ENCODE data around the gene CDHR2.
A peak's percentile ranks its signal among the peaks of the same experiment; 100 is the strongest.
"Not testable (repeated sequence)": the region's sequence is repeated elsewhere in the genome, so short reads cannot be mapped to it uniquely, and the experiment has no call there.

The CDHR2 gene

DNA sequence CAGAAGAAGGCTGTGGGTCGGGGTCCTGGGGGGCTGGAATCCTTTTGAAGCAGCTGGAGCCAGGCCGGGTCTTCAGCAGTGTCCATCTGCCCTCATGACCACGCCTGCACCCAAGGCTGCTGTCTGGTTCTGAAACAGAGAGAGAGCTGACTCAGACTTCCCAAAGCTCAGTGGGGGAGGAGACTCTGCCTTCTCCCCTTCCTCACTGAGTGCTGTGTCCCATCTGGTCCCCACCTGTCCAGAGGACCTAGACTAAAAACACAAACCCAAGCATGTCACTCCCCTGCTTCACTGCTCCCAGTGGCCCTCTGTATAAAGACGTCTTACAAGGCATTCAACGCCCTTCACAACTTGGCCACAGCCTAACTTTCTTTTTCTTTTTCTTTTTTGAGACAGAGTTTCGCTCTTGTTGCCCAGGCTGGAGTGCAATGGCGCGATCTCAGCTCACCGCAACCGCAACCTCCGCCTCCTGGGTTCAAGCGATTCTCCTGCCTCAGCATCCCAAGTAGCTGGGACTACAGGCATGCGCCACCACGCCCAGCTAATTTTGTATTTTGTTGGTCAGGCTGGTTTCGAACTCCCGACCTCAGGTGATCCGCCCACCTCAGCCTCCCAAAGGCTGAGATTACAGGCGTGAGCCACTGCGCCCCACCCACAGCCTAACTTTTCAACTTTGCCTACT, 50.7 kb downstream of the CDHR2 start:
- not testable (repeated sequence) for DNase-seq

DNA sequence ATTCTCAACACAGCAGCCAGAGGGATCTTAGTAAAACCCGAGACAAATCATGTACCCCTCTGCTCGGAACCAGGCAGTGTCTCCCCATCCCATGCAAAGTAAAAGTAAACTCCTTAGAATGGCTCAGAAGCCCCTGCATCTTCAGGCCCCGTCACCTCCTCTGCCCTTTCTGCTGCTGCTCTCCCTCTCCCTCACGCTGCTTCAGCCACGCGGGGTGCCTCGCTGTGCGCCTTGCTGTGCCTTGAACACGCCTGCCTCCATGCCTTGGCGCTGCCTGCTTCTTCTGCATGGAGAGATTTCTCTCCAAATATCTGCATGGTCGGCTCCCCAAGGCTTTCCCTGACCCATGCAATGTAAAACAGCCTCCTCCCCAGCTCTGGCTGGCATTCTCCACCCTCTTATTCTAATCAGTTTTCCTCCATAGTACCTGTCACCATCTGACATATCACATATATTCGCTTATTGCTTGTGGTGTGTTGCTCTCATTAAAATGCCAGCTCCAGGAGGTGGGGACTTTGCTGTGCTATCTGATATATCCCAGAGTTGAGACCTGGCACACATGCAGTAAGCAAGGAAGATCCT, 52.9 kb downstream of the CDHR2 start:
- no peak for DNase-seq

DNA sequence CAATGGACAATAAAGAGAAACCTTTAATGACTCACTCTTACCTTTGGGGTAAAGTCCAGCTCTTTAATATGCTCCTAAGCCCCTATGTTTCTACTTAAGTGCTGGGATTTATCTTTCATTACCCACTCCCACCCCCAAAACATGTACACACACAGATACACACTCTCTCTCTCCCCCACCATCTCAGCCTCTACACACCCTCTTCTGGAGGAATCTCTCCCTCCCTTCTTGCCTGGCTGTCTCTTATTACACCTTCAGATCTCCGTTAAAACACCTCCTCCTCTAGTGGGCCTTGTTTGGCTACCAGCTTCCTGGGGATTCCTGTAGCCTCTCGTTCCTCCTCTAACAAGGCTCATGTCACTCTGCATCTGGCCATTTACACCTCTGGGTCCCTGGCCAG, 53.9 kb downstream of the CDHR2 start:
- no peak for DNase-seq

DNA sequence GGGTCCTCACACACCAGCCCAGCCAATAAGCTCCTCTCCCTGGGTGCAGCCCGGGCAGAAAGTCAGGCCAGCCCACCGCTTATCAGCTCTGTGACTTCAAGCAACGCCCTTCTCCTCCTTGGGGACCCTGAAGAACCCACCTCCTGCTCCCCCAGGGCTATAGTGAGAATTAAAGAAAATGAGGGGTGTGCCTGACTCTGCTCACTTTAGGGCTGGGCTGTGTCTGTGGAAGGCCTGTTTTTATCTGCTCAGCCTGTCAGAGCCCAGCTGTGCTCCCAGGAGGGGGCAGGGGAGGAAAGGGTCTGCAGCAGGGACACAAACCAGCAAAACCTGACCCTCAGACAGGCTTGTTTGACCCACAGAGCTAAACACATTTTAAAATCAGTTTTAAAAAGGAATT, 56.9 kb downstream of the CDHR2 start:
- DNase-seq: no peak

DNA sequence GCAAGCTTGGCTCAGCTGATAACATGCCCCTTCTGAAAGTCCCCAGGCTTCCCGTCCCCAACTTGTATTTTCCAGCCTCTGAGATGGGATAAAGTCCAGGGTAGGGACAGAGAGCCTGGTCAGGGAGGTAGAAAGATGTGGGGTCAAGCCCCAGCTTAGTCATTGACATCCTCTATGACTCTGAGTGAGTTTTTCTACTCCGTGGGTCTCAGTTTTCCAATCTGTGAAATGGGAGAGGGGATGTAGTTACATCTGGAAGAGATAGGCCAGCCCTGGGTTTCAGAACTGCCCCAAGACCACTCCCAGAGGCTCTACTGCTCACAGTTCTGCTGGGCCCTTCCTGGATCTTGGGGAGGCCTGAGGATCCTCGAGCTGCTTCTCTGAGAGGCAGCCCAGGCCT, 57.7 kb downstream of the CDHR2 start:
- no peak for DNase-seq

DNA sequence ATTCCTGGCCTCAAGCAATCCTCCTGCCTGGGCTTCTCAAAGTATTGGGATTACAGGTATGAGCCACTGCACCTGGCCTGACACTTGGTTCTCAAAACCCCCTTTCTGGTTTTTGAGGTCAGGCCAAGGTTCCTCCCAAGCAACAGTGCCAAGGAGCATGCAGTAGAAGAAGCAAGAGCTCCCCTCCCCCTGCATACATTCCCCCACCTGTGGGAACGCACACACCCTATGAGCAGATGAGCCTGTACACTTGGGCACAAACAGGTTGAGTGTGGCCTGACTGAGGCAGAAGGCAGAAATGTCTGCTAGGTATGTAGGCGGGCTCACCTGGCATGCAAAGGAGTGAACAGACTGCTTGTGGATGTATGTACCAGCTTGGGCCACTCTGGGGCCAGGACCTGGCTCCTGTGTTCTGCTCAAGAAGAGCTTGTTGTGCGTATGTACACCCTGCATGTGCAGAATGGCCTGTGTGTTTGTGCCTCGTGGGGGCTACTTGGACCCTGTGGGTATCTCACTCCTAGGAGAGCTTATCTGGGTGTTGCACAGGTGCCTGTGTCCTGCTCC, 59.1 kb downstream of the CDHR2 start:
- DNase-seq: no peak

DNA sequence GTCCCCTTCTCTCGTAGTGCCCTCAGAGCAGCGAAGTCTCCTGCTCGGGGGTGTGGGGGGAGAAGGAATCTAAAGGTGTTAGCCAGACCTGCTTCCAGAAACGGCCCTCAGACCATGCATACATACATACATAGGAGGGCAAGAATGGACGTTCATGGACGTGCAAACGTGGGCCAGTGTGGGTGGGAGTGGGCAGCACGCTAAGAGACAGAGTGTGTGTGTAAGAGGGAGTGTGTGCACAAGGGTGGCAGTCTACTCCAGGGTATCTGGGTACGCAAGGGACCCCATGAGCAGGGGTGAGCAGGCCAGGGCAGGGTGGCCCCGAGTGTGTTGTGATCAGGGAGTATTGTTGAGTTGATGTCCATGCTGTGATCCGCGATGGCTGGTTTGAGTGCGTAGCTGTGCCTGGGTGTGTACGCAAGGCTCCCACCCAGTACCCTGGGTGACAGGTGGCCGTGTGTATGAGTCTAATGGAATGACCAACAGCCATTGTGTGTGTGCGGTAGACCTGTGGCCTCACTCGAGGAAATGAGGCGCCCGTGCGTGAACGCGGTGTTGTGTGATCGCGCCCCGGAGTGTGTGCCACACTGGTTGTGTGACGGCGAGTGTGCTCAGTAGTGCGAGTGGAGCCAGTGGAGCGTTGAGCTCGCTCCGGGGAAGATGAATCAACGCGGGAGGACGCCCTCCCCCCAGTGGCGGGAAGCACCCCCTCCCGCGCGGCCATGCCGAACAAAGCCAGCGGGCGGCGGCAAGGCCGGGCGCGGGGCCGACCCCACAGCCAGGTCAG, 60.0 kb downstream of the CDHR2 start:
- DNase-seq: no peak

DNA sequence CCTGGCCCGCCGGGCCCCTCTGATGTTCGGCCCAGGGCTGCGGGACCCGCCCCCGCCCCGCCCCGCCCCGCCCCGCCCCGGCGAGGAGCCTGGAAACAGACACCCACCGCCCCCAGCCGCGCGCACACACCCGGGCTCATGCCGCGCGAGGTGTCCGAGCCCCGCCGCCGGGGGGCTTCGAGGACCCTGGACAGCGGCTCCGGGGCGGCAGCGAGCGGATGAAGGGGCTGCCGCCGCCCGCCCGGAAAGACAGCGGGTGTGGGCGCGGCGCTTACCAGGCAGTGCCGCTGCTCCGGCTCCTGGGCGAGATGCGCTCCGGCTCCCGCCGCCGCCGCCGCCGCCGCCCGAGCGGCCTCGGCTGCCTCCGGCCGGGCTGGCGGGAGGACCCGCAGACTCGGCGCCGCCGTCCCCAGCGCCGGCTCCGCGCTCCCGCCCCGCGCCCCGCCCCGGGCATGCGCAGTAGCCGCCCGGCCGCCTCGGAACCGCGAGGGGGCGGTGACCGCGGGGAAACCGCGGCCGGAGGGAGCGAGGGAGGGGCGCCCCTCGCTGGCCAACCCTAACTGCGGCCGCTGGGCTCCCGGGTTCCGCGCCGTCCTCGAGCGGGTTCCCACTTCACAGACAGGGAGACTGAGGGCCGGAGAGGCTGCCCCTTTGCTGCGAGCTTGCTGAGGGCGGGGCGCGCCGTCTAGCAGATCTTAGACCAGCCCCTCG, 60.7 kb downstream of the CDHR2 start, which contains the start of gene GPRIN1:
Gene GPRIN1, minus strand, starts transcription at position 433 of the 711 bp plus-strand sequence. CDS start 10,322 bp downstream, outside the sequence.
- peak in 3 of 6 experiments; percentile 15 to 40 (median 22) for DNase-seq

DNA sequence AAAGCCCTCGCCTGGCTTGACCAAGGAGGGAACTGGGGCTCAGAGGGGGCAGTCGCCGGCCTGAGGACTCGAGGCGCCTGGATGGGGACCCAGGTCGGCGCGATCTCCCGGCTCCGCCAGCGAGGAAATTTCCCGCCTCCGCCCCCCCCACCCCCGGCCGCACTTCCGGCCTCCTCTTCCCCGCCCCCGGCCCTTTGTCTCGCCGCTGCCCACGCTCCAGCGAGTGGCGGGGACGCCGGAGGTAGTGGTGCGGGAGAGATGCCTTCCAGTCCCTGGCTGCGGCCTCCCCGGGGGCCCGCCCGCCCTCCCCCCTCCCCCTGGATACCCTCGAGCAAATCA, 61.3 kb downstream of the CDHR2 start:
- DNase-seq: no peak

DNA sequence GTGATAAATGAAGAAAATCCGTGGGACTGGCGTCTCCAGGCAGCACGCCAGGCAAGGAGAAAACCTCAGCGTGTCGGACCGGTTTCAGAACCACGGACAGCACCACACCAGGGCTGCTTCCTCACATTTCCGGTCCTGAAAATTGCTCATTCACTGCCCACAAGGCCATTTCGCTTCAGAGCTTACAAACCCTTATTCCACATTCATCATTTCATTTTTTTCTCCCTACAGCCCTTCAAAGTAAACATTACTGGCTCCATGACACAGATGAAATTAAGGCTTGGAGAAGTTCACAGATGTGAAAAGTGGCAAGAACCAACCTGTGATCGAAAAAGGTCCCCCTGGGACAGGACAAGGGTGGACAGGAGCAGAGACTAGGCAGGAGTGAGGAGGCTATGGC, 62.3 kb downstream of the CDHR2 start:
- DNase-seq: peak; percentile 9 to 60 (median 38)

DNA sequence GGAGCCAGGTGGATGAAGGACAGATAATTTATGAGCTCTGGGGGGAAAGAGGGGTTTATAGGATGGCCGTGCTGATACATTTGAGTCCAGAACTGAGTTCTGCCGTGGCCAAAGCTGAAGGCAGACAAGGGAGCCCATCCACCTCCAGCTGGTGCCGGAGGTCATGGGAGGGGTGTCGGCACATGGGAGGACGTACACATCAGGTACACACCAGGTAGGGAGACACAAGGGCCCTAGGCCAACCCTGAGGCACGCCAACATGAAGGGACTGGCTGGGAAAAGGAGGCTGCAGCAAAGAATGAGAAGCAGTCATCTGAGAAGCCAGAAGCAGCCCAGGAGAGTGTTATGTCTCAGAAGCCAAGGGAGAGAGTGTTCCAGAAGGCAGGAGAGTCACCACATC, 62.9 kb downstream of the CDHR2 start:
- no peak for DNase-seq

DNA sequence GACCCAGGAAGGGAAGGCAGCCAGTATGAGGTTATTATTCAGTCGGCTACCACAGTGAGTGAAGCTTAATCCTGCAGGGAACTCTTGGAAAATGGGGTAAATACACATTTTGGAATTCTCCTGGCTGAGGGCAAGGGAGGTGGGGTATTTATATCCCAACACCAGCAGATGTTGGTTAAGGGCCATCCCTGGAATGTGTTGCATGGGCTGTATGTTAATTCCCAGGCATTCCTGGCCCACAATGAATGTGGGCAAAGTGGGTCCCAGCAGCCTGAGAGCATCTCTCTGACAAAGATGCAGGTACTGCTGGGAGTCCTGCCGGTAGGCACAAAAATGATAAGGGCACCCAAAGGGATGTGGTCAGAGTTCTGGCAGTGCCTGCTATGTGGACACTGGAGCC, 63.7 kb downstream of the CDHR2 start:
- no peak for DNase-seq

DNA sequence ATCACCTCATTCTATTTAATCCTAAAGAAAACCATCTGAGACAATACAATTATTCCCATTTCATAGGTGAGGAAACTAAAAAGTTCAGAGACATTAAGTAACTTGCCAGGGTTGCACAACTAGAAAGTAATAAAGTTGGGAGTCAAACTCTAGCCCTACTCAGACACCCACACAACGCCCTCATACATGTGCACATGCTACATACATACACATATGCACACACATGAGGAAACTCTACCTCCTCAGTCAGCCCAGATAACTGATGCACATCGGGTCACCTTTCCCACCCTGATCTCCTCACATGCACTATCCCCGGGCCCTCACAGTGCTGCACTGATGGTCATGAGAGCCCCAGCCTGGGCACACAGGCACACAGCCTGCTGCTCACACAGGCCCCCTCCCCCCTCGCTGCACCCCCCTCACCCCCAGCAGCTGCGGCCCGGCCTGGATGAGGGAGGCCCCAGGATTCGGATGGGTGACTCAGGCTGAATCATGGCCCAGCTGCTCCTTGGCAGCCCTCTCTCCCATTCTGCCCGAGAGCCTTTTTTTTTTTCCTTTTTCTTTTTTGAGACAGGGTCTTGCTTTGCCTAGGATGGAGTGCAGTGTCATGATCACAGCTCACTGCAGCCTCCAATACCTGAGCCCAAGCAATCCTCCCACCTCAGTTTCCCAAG, 65.8 kb downstream of the CDHR2 start:
- DNase-seq: no peak

DNA sequence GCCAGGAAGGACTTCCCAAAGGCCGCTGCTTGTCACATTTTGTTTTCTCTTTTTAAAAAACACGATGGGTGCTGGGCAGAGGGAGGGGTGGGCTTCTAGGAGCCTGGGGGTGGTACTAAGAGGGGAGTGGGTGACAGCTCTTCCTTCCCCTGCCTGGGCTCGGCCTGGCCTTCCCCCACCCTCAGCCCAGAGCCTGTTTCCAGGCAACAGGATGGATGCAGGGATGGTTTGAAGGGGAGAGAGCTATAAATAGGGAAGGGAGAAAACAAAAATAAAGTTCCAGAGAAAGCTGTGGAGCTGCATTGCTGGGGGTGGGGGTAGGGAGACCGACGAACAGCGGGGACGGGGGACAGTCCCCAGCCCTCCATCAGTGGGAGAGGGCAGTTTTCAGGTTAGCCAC, 67.4 kb downstream of the CDHR2 start:
- no peak for DNase-seq

DNA sequence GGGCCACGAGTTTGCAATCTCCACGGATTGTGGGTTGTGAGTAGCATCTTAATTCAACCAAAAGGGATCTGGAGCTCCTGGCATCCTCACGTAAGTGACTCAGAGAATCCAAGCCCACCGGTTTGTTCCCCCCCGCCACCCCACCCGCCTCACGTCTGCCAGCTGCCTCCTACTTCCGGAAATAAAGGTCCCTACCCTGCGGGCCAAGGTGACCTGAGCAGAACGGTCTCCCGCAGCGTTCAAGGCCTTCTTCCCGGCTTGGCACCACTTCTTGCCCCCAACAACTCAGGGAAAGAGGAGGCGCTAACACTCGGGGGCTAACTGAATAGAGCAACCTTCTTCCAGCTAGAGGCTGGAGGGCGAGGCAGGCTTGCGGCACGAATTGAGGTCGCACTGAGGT, 69.6 kb downstream of the CDHR2 start:
- peak in 1 of 6 experiments; percentile 31 for DNase-seq

DNA sequence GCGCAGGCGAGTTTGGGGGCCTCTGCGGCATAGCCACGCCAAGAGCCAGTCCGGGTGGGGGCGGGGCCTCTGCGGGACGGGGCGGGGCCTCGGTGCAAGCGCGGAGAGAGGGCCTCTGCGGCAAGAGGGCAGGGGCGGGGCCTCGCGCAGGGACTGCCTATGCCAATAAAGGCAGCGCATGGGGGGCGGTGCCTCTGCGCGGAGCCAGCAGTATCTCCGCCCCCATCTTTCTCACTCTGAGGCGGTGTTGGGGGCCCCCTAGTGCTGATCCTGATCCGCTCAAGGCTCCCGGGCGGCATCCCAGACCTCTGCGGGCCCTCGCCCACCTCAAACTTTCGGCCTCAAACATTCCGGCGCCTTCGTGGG, 70.0 kb downstream of the CDHR2 start:
- peak; percentile 41 to 72 (median 58) for DNase-seq

DNA sequence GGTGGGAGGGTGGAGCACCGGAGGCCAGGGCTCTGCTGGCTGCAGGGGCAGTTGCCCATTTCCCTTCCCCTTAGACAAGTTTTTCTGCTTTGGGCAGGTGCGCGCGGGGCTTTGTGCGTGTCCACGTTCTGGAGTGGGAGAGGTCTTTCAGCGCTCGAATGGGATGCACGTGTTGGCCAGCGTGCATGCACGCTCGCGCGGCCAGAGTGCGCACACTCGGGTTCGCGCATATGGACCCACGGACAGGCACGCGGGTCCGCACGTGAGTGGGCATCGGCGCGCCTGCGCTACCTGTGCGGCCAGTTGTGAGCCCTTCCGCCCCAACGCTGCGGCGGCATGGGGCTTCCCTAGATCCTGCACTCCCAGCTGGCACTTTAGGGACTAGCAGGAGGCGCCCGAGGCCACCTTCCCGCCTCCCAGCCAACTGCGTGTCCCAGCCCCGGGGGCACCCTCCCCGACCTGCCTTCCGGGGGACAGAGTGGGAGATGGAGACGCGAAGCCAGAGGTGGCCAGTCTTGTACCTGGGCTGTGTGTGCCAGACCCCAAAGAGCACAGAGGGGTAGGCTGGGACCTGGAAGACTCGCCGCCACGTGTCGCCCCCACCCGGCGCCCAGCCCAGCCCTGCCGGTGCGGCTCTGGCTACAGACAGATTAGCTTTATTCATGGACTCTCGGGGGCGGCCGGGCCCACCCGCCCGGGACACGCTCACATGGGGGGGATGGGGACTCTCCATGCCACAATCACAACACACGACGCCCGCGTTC, 70.6 kb downstream of the CDHR2 start:
- no peak for DNase-seq

DNA sequence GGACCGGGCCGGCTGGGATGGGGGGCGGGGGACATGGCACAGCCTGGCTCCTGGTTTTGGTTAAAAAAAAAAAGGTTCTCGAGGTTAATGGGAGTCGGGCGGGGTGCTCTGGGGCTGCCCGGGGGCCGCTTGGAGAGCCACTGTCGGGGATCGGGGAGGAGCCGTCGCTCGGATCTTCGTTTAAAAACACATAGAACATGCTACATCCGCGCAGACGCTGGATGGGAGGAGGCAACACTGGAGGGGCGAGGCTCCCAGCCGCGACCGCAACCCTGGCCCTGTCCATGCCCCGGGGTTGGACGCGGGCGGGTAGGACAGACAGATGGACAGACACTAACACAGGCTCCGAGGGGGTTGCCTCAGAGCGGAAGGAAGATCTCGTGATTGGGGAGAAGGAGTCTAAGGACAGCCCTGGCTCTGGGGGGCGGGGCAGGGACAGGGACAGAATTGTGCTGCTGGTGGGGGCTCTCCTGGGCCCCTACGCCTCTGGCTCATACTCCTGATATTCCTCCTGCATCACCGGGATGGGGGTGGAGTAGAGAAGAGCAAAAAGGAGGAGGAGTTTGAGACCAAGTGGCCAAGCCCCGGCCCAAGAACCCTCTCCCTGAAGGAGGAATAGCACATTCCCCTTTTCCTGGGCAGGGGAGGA, 71.3 kb downstream of the CDHR2 start:
- peak in 2 of 6 experiments; percentile 10 to 27 for DNase-seq

DNA sequence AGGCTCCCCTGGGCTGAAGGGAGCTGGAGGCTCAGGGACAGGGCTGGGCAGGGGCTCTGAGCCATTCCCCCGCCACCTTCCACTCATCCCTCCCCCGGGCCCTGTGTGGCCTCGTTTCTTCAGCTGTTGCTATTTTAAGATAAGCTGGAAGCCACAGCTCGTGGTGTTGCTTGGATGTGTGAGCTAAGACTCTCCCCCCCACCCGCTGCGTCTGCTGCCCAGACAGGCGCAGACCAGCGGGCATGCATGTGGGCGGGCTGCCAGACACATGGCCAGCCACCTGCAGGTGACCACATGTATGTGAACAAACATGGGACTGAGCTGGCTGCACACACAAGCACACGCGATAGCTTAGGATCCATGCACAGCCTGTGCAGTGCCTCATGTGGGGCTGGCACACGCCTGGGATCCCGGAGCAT, 72.5 kb downstream of the CDHR2 start:
- DNase-seq: no peak

DNA sequence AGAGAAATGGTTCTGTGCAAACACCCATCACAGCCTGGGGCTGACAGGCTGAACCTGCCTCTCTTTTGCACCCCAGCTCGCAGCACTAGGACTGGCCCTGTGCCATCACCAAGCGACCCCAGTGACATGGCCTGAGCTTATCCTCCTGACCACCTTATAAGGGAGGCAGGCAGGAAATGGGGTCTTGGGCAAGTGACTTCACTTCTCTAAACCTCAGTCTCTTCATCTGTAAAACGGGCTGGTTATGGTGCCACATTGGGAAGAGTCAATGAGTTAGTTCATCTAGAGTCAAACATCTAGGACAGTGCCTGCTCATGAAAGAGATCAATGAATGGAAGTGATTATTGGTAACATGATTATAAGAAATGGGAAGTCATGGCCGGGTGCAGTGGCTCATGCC, 75.0 kb downstream of the CDHR2 start:
- no peak for DNase-seq

DNA sequence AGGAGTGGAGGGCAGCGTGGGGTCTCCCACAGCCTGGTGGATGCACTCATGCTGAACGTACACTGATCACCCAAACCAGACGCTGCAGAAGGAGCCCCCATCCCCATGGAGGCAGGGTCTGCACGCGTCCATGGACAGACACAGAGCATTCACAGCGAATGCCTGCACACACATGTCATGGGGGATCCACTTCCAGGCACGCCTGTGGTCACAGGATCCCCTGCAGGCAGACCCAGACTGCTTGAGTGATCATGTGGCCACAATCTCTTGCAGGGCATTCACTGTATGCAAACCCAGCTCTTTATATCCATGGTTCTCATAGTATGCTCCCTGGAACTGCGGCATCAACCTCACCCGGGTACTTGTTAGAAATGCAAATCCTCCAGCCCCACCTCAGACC, 75.8 kb downstream of the CDHR2 start:
- DNase-seq: no peak

Data from stimulated activated naive CD4-positive, alpha-beta T cell (primary cell).